HCT116 (cell line): ENCODE results near the gene FRMPD4. TPM values are rescaled to one million over a fixed set of nuclear protein-coding genes. Genes with fewer than 3 reads are reported as not detected.

ENCODE experiments used
- ATAC-seq: fragments of 200-7000 bp; cut with Tn5 transposase; 2 replicates; pipeline ENCODE4 v1.9.1; 2020; ENCODE audit warnings: mild to moderate bottlenecking, moderate library complexity
- BruUV-seq: library from RNA; stranded (reverse); fragments of 400-500 nt; replicated peaks from 2 replicates; lab custom pipeline; 2021; lab: Mats Ljungman, UMichigan
- CTCF ChIA-PET: fragments of 300-600 bp; sonication (Branson Sonifier 250); formaldehyde crosslinking; loops from one replicate; lab custom pipeline; 2021; ENCODE audit warnings: antibody characterized with exemption; lab: Charles Lee
- POLR2A ChIA-PET: fragments of 300-600, 350-600 bp; sonication (Branson Sonifier 250); formaldehyde crosslinking; loops from one replicate; lab custom pipeline; 2021; ENCODE audit warnings: antibody characterized with exemption; lab: Charles Lee
- RAD21 ChIA-PET, 2 experiments: fragments of 300-600 bp; sonication (Branson Sonifier 250); formaldehyde crosslinking; loops; one replicate each; lab custom pipeline; 2023; ENCODE audit warnings: low total read pairs in 2 of 2; ENCODE audit not compliant: uncharacterized antibody in 2 of 2, unreplicated experiment in 2 of 2, low non-redundant PET in 1 of 2; lab: Charles Lee
- DNase-seq: peaks from one replicate; pipeline ENCODE4 v3.0.0-alpha.2; 2010; ENCODE audit warnings: low read depth, low spot score
- H2AFZ ChIP-seq: fragments of 200-600 bp; shearing (Covaris generic), sonication (generic); 2 replicates; pipeline ENCODE4 v1.6.1; 2017; ENCODE audit warnings: low read depth, mixed run types, mixed read lengths, antibody characterized with exemption, low read length; ENCODE audit not compliant: poor library complexity, severe bottlenecking
- H3K27ac ChIP-seq: 2 replicates; pipeline ENCODE4 v1.5.1; 2012; ENCODE audit warnings: low read depth, low read length
- H3K27me3 ChIP-seq: fragments of 200-600 bp; sonication (generic); 2 replicates; pipeline ENCODE4 v1.6.1; 2016; ENCODE audit warnings: mixed run types, low read length, mixed read lengths; ENCODE audit not compliant: insufficient read depth
- H3K36me3 ChIP-seq, 2 experiments: fragments of 200-500 bp in 1 of 2; fragments of 200-600 bp in 1 of 2; sonication (Bioruptor generic) in 1 of 2; sonication (generic) in 1 of 2; 2 replicates each; pipeline versions ENCODE4 v1.5.1 to v1.6.1; 2014 to 2016; ENCODE audit warnings: low read length in 2 of 2, inconsistent platforms in 1 of 2, mixed read lengths in 1 of 2, mixed run types in 1 of 2; ENCODE audit not compliant: insufficient read depth in 2 of 2, control insufficient read depth in 1 of 2
- H3K4me1 ChIP-seq, 2 experiments: fragments of 200-600 bp in 1 of 2; sonication (generic) in 1 of 2; 2 replicates each; pipeline versions ENCODE4 v1.5.1 to v1.6.1; 2012 to 2017; ENCODE audit warnings: low read length in 2 of 2, inconsistent platforms in 1 of 2, mild to moderate bottlenecking in 1 of 2, mixed read lengths in 1 of 2, mixed run types in 1 of 2, moderate library complexity in 1 of 2; ENCODE audit not compliant: insufficient read depth in 2 of 2, control insufficient read depth in 1 of 2
- H3K4me2 ChIP-seq: fragments of 200-600 bp; sonication (generic); 2 replicates; pipeline ENCODE4 v1.6.1; 2017; ENCODE audit warnings: mixed run types, low read length, mixed read lengths
- H3K4me3 ChIP-seq, 2 experiments: fragments of 200-600 bp in 1 of 2; sonication (generic) in 1 of 2; replicated peaks in 1 of 2; 2 replicates each; pipeline ENCODE4 v1.5.1; 2011 to 2016; ENCODE audit warnings: low read length in 2 of 2, control low read depth in 1 of 2, low read depth in 1 of 2, mild to moderate bottlenecking in 1 of 2, mixed read lengths in 1 of 2, mixed run types in 1 of 2
- H3K79me2 ChIP-seq: fragments of 200-600 bp; sonication (generic); 2 replicates; pipeline ENCODE4 v1.6.1; 2017; ENCODE audit warnings: mild to moderate bottlenecking, mixed run types, low read length, moderate library complexity, mixed read lengths; ENCODE audit not compliant: insufficient read depth
- H3K9ac ChIP-seq: fragments of 200-600 bp; sonication (generic); 2 replicates; pipeline ENCODE4 v1.6.1; 2016; ENCODE audit warnings: low read length, mixed read lengths
- H3K9me2 ChIP-seq: fragments of 200-600 bp; sonication (generic), shearing (Covaris generic); 2 replicates; pipeline ENCODE4 v1.6.1; 2017; ENCODE audit warnings: mixed run types, mild to moderate bottlenecking, moderate library complexity; ENCODE audit not compliant: insufficient read depth
- H3K9me3 ChIP-seq, 2 experiments: fragments of 200-500 bp in 1 of 2; fragments of 200-600 bp in 1 of 2; sonication (Bioruptor generic) in 1 of 2; sonication (generic) in 1 of 2; 2 replicates each; pipeline ENCODE4 v1.6.1; 2014 to 2017; ENCODE audit warnings: low read length in 2 of 2, mixed read lengths in 2 of 2, inconsistent platforms in 1 of 2, low read depth in 1 of 2, mild to moderate bottlenecking in 1 of 2, mixed run types in 1 of 2, moderate library complexity in 1 of 2; ENCODE audit not compliant: control insufficient read depth in 1 of 2, insufficient read depth in 1 of 2
- H4K20me1 ChIP-seq: fragments of 200-600 bp; sonication (generic), shearing (Covaris generic); 2 replicates; pipeline ENCODE4 v1.6.1; 2017; ENCODE audit warnings: mixed run types, mild to moderate bottlenecking, moderate library complexity; ENCODE audit not compliant: insufficient read depth
- CBX3 ChIP-seq: IDR thresholded peaks from 2 replicates; pipeline ENCODE4 v1.6.1; 2012; ENCODE audit warnings: low read depth
- EGR1 ChIP-seq: IDR thresholded peaks from 2 replicates; pipeline ENCODE4 v1.6.1; 2012; ENCODE audit warnings: low read depth
- EZH2 ChIP-seq: fragments of 200-600 bp; sonication (generic); IDR thresholded peaks from 2 replicates; pipeline ENCODE4 v1.6.1; 2017; ENCODE audit warnings: antibody characterized with exemption, mixed run types
- EZH2phosphoT487 ChIP-seq: fragments of 200-600 bp; IDR thresholded peaks from 2 replicates; pipeline ENCODE4 v1.6.1; 2018; ENCODE audit warnings: antibody characterized with exemption, borderline replicate concordance
- RAD21 ChIP-seq: IDR thresholded peaks from 2 replicates; pipeline ENCODE4 v1.6.1; 2012; ENCODE audit warnings: low read depth, mild to moderate bottlenecking
- SIN3A ChIP-seq: IDR thresholded peaks from 2 replicates; pipeline ENCODE4 v1.6.1; 2012; ENCODE audit warnings: low read depth
- SP1 ChIP-seq: IDR thresholded peaks from 2 replicates; pipeline ENCODE4 v1.6.1; 2012; ENCODE audit warnings: low read depth
- SRF ChIP-seq: IDR thresholded peaks from 2 replicates; pipeline ENCODE4 v1.6.1; 2012; ENCODE audit warnings: low read depth
- TCF7L2 ChIP-seq: IDR thresholded peaks from 2 replicates; pipeline ENCODE4 v1.7.0; 2011; ENCODE audit warnings: borderline replicate concordance, inconsistent platforms; ENCODE audit not compliant: insufficient read depth, insufficient read length; ENCODE audit errors: extremely low read depth
- ZFX ChIP-seq: fragments of 450-650 bp; IDR thresholded peaks from 2 replicates; pipeline ENCODE4 v1.6.1; 2017
- intact Hi-C: fragments of 100-400 bp; cut with micrococcal nuclease; formaldehyde crosslinking; loops from 2 replicates; pipeline ENCODE4 v1.10.0; 2022
- total RNA-seq: library from RNA; stranded (reverse); gene quantifications from one replicate; pipeline ENCODE4 v1.2.1, GENCODE V29; 2021; ENCODE audit not compliant: unreplicated experiment

The FRMPD4 gene
- total RNA-seq, 1 experiment from 2014 or later: not detected

GRCh38 chrX:12447448-12448064 is 309.3 kb downstream of the FRMPD4 start:
- H3K9ac ChIP-seq: no peak overlapping the region
- H3K79me2 ChIP-seq: no peaks in the 10 kb centered on the region
- DNase-seq: no peak
- no peaks in the 10 kb centered on the region for H3K9me2 ChIP-seq
- no peaks in the 10 kb centered on the region for H3K27me3 ChIP-seq
- CTCF ChIA-PET: no interaction called here
- H3K9me3 ChIP-seq: no peaks in the 10 kb centered on the region
- H3K4me2 ChIP-seq: no peak overlapping the region
- no peaks in the 10 kb centered on the region for H4K20me1 ChIP-seq
- no peak overlapping the region for H2AFZ ChIP-seq
- TF ChIP-seq EGR1: no peak
- no peak for TF ChIP-seq TCF7L2
- TF ChIP-seq EZH2: no peak
- no peak for TF ChIP-seq SRF
- no peak for TF ChIP-seq SP1
- TF ChIP-seq, all 23 proteins: peak for 0
- ChIA-PET RAD21 (no interaction called here), POLR2A (no interaction called here)
- no TSS peak for BruUV-seq
- Histone ChIP-seq H3K4me1 (no peaks in the 10 kb centered on the region), H3K36me3 (no peaks in the 10 kb centered on the region), H3K4me3 (no peak overlapping the region), H3K27ac (no peak overlapping the region)
- ATAC-seq: no peak
- intact Hi-C loops: no loop called here

- no peaks in the 10 kb centered on the region for H3K4me1 ChIP-seq
- no peaks in the 10 kb centered on the region for H3K79me2 ChIP-seq
- no peaks in the 10 kb centered on the region for H4K20me1 ChIP-seq
- intact Hi-C loops: no loop called here
- TF ChIP-seq CBX3 (no peak), SIN3A (no peak), TCF7L2 (no peak), RAD21 (no peak), ZFX (no peak), EZH2phosphoT487 (no peak), EGR1 (no peak)
- TF ChIP-seq, all 23 proteins: peak for 0
- H3K36me3 ChIP-seq: no peaks in the 10 kb centered on the region
- no peaks in the 10 kb centered on the region for H3K9me2 ChIP-seq
- H3K4me3 ChIP-seq: no peak overlapping the region
- H2AFZ ChIP-seq: no peak overlapping the region
- no peaks in the 10 kb centered on the region for H3K27me3 ChIP-seq
- H3K9me3 ChIP-seq: no peaks in the 10 kb centered on the region
- ATAC-seq (no peak), DNase-seq (no peak)
- ChIA-PET RAD21 (no interaction called here), POLR2A (no interaction called here), CTCF (no interaction called here)
- no TSS peak for BruUV-seq
- no peak overlapping the region for H3K27ac ChIP-seq
- H3K9ac ChIP-seq: no peak overlapping the region
- H3K4me2 ChIP-seq: no peak overlapping the region
Measured at GRCh38 chrX:12452268-12452667, 314.0 kb downstream of the FRMPD4 start.
